SHP77 (cell line): ENCODE measurements around the gene C3AR1.
A peak's percentile ranks its signal among the peaks of the same experiment; 100 is the strongest.
"Not testable (repeated sequence)": the region's sequence is repeated elsewhere in the genome, so short reads cannot be mapped to it uniquely, and the experiment has no call there.

Source experiments
- DNase-seq, 2 experiments: peaks; one replicate each; lab custom pipeline; 2025; lab: John Stamatoyannopoulos, UW

The C3AR1 gene

GRCh38 chr12:8057839-8058238 is 8.3 kb downstream of the C3AR1 start:
- DNase-seq: no peak

GRCh38 chr12:8057306-8057705 is 8.9 kb downstream of the C3AR1 start:
- no peak for DNase-seq

- DNase-seq: no peak
These were observed 11.3 kb downstream of the C3AR1 start for GRCh38 chr12:8054816-8055215.

- no peak for DNase-seq
These were observed 13.5 kb downstream of the C3AR1 start for GRCh38 chr12:8052679-8053078.

GRCh38 chr12:8050600-8051250 is 15.4 kb downstream of the C3AR1 start:
- no peak for DNase-seq

- DNase-seq: no peak
These were observed 17.3 kb downstream of the C3AR1 start for GRCh38 chr12:8048906-8049305.

- no peak for DNase-seq
These were observed 18.3 kb downstream of the C3AR1 start for GRCh38 chr12:8047842-8048241.

- peak in 1 of 2 experiments; percentile 53 for DNase-seq
These were observed 19.9 kb downstream of the C3AR1 start for GRCh38 chr12:8045952-8046944.

GRCh38 chr12:8040791-8041190 is 25.4 kb downstream of the C3AR1 start:
- DNase-seq: no peak

- DNase-seq: peak; percentile 52 to 69
These were observed 27.5 kb downstream of the C3AR1 start for GRCh38 chr12:8038659-8039114.

GRCh38 chr12:8037947-8038346 is 28.2 kb downstream of the C3AR1 start:
- DNase-seq: no peak

- DNase-seq: no peak
These were observed 29.0 kb downstream of the C3AR1 start for GRCh38 chr12:8037046-8037663.

GRCh38 chr12:8036346-8036745 is 29.8 kb downstream of the C3AR1 start:
- no peak for DNase-seq

- DNase-seq: no peak
These were observed 30.6 kb downstream of the C3AR1 start for GRCh38 chr12:8035440-8036010.

GRCh38 chr12:8034802-8035201 is 31.4 kb downstream of the C3AR1 start:
- DNase-seq: no peak

- DNase-seq: no peak
These were observed 32.8 kb downstream of the C3AR1 start for GRCh38 chr12:8033153-8034044.

- DNase-seq: no peak
These were observed 33.7 kb downstream of the C3AR1 start, which contains the start of gene FOXJ2 for GRCh38 chr12:8032242-8033152. TSS of gene FOXJ2 (plus strand) at chr12:8032716. CDS start at chr12:8039833, 7,117 bp downstream.

- no peak for DNase-seq
These were observed 34.3 kb downstream of the C3AR1 start for GRCh38 chr12:8031872-8032241.

GRCh38 chr12:8031017-8031416 is 35.1 kb downstream of the C3AR1 start:
- DNase-seq: not testable (repeated sequence)

GRCh38 chr12:8030189-8030588 is 36.0 kb downstream of the C3AR1 start:
- DNase-seq: no peak
